Caco-2 (cell line): ENCODE data around the gene AQP5. TPM values are rescaled to one million over a fixed set of nuclear protein-coding genes. Genes with fewer than 3 reads are reported as not detected.

ENCODE experiments used
- BruUV-seq: library from RNA; stranded (reverse); fragments of 400-500 nt; replicated peaks from 2 replicates; lab custom pipeline; 2021; lab: Mats Ljungman, UMichigan
- CTCF ChIA-PET: fragments of 300-600 bp; sonication (Branson Sonifier 250); formaldehyde crosslinking; loops from one replicate; lab custom pipeline; 2022; ENCODE audit warnings: antibody characterized with exemption; lab: Charles Lee
- POLR2A ChIA-PET: fragments of 300-600 bp; sonication (Branson Sonifier 250); formaldehyde crosslinking; loops from one replicate; lab custom pipeline; 2022; ENCODE audit warnings: antibody characterized with exemption; lab: Charles Lee
- DNase-seq, 2 experiments: peaks; one replicate each; pipeline versions ENCODE4 v3.0.0 to v3.0.0-alpha.2; 2020 to 2022
- H3K27me3 ChIP-seq: replicated peaks from 2 replicates; pipeline ENCODE4 v1.6.0; 2011; ENCODE audit warnings: low read length; ENCODE audit not compliant: control insufficient read depth, insufficient read depth
- H3K36me3 ChIP-seq: 2 replicates; pipeline ENCODE4 v1.5.1; 2011; ENCODE audit warnings: low read length; ENCODE audit not compliant: control insufficient read depth, insufficient read depth
- H3K4me1 ChIP-seq: fragments of 250-450 bp; sonication (Bioruptor Pico); 2 replicates; pipeline ENCODE4 v1.5.1; 2020; ENCODE audit warnings: mild to moderate bottlenecking
- H3K4me3 ChIP-seq: 2 replicates; pipeline ENCODE4 v1.5.1; 2011; ENCODE audit warnings: low read depth, mild to moderate bottlenecking, control low read depth, low read length
- H3K9me3 ChIP-seq: fragments of 250-450 bp; sonication (Bioruptor Pico); 2 replicates; pipeline ENCODE4 v1.5.1; 2020; ENCODE audit warnings: mild to moderate bottlenecking, moderate library complexity
- H3K27ac Mint-ChIP-seq: one replicate; pipeline ENCODE4 v1.8.0; 2022; ENCODE audit warnings: mixed read lengths; ENCODE audit not compliant: unreplicated experiment
- H3K27me3 Mint-ChIP-seq: one replicate; pipeline ENCODE4 v1.8.0; 2022; ENCODE audit warnings: mixed read lengths; ENCODE audit not compliant: insufficient read depth, unreplicated experiment
- H3K36me3 Mint-ChIP-seq: one replicate; pipeline ENCODE4 v1.8.0; 2022; ENCODE audit warnings: mild to moderate bottlenecking, mixed read lengths; ENCODE audit not compliant: insufficient read depth, unreplicated experiment
- H3K4me1 Mint-ChIP-seq: one replicate; pipeline ENCODE4 v1.8.0; 2022; ENCODE audit warnings: low read depth, mixed read lengths; ENCODE audit not compliant: unreplicated experiment
- H3K4me3 Mint-ChIP-seq: one replicate; pipeline ENCODE4 v1.8.0; 2022; ENCODE audit warnings: mild to moderate bottlenecking, moderate library complexity, mixed read lengths; ENCODE audit not compliant: unreplicated experiment
- H3K9me3 Mint-ChIP-seq: one replicate; pipeline ENCODE4 v1.8.0; 2022; ENCODE audit warnings: mixed read lengths; ENCODE audit not compliant: unreplicated experiment
- CTCF ChIP-seq, 2 experiments: fragments of 200-600 bp in 1 of 2; IDR thresholded peaks; 1 replicate in 1 of 2; 2 replicates in 1 of 2; pipeline versions ENCODE4 v1.5.1 to v1.8.0; 2011 to 2022; ENCODE audit warnings: antibody characterized with exemption in 1 of 2, control low read depth in 1 of 2, inconsistent platforms in 1 of 2, low read depth in 1 of 2, low read length in 1 of 2, mild to moderate bottlenecking in 1 of 2, moderate library complexity in 1 of 2; ENCODE audit not compliant: insufficient read depth in 1 of 2, severe bottlenecking in 1 of 2, unreplicated experiment in 1 of 2
- intact Hi-C: fragments of 100-400 bp; cut with micrococcal nuclease; formaldehyde crosslinking; loops from one replicate; pipeline ENCODE4 v1.10.0; 2022; ENCODE audit not compliant: unreplicated experiment
- total RNA-seq: library from RNA; stranded (reverse); gene quantifications from 2 replicates; pipeline ENCODE4 v1.2.3, GENCODE V29; 2022

The AQP5 gene
- total RNA-seq, 1 experiment from 2014 or later = not detected

DNA sequence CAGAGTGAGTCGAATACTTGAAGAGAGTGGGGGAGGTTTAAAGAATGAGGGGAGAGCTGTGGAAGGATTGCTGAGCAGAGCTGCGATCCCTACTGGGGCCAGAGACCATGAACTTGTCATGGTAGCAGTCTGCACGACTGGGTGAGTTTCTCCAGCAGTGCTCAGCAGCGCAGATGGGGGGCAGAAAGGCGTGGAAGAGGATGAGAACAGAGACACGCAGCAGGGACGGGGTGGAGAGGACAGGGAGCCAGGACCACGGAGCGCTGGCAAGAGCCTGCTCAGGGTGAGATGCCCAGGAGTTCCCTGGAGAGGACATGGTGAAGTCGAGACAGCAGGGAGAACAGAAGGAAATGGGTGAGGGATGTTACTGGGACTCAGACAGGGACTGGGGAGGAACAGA is 9.0 kb downstream of the AQP5 start:
- H3K4me1 Mint-ChIP-seq = peaks cover 7% of the 10 kb centered on the region
- H3K27ac Mint-ChIP-seq = no peak overlapping the region
- peak in 1 of 2 experiments; percentile 4 for TF ChIP-seq CTCF (IDR thresholded peaks at IDR 0.05; ENCODE audit: insufficient read depth in 1 of 2, low read depth in 1 of 2, low read length in 1 of 2, severe bottlenecking in 1 of 2, unreplicated experiment in 1 of 2)
- H3K9me3 ChIP-seq = no peaks in the 10 kb centered on the region
- intact Hi-C loops = no loop called here
- no peaks in the 10 kb centered on the region for H3K27me3 Mint-ChIP-seq
- no peak for DNase-seq
- POLR2A ChIA-PET = no interaction called here
- no peaks in the 10 kb centered on the region for H3K36me3 Mint-ChIP-seq
- H3K36me3 ChIP-seq = no peaks in the 10 kb centered on the region
- peaks cover 11% of the 10 kb centered on the region for H3K4me1 ChIP-seq
- no peaks in the 10 kb centered on the region for H3K27me3 ChIP-seq
- H3K4me3 Mint-ChIP-seq = no peak overlapping the region
- CTCF ChIA-PET = interaction anchor here (7.9 kb wide), 1 partner anchor 100 kb away, joined by 78 read pairs; no protein-coding TSS in a partner anchor
- BruUV-seq = no TSS peak
- no peaks in the 10 kb centered on the region for H3K9me3 Mint-ChIP-seq
- H3K4me3 ChIP-seq = no peak overlapping the region

GRCh38 chr12:49971141-49971540 is 9.5 kb downstream of the AQP5 start:
- H3K9me3 ChIP-seq = no peaks in the 10 kb centered on the region
- BruUV-seq = no TSS peak
- H3K4me3 ChIP-seq = no peak overlapping the region
- TF ChIP-seq CTCF (IDR thresholded peaks at IDR 0.05; ENCODE audit: insufficient read depth in 1 of 2, low read depth in 1 of 2, low read length in 1 of 2, severe bottlenecking in 1 of 2, unreplicated experiment in 1 of 2) = no peak
- Mint-ChIP-seq H3K9me3 (no peaks in the 10 kb centered on the region), H3K4me3 (no peak overlapping the region), H3K4me1 (peaks cover 7% of the 10 kb centered on the region), H3K36me3 (no peaks in the 10 kb centered on the region), H3K27ac (no peak overlapping the region), H3K27me3 (no peaks in the 10 kb centered on the region)
- peak in 1 of 2 experiments; percentile 20 for DNase-seq
- ChIA-PET POLR2A (interaction anchor here (0.9 kb wide), 1 partner anchor 35 kb away, joined by 4 read pairs; no protein-coding TSS in a partner anchor), CTCF (interaction anchor here (0.6 to 1.9 kb wide), 2 partner anchors 85 to 1339 kb away, joined by 4 to 7 read pairs; no protein-coding TSS in a partner anchor)
- no peaks in the 10 kb centered on the region for H3K27me3 ChIP-seq
- H3K4me1 ChIP-seq = peaks cover 11% of the 10 kb centered on the region
- intact Hi-C loops = no loop called here
- H3K36me3 ChIP-seq = no peaks in the 10 kb centered on the region

- BruUV-seq = no TSS peak
- Mint-ChIP-seq H3K9me3 (no peaks in the 10 kb centered on the region), H3K36me3 (no peaks in the 10 kb centered on the region), H3K27me3 (no peaks in the 10 kb centered on the region), H3K27ac (no peak overlapping the region), H3K4me3 (no peak overlapping the region), H3K4me1 (peaks cover 7% of the 10 kb centered on the region)
- Histone ChIP-seq H3K36me3 (no peaks in the 10 kb centered on the region), H3K9me3 (no peaks in the 10 kb centered on the region), H3K27me3 (no peaks in the 10 kb centered on the region), H3K4me1 (peaks cover 3% of the 10 kb centered on the region), H3K4me3 (no peak overlapping the region)
- TF ChIP-seq CTCF (IDR thresholded peaks at IDR 0.05; ENCODE audit: insufficient read depth in 1 of 2, low read depth in 1 of 2, low read length in 1 of 2, severe bottlenecking in 1 of 2, unreplicated experiment in 1 of 2) = no peak
- ChIA-PET POLR2A (no interaction called here), CTCF (interaction anchor here (1.9 kb wide), 1 partner anchor 84 kb away, joined by 7 read pairs; no protein-coding TSS in a partner anchor)
- no peak for DNase-seq
- intact Hi-C loops = no loop called here
Observed at GRCh38 chr12:49972129-49972528, 10.5 kb downstream of the AQP5 start.
